ENCODE measurements around the gene ST7.

The ST7 gene

DNA sequence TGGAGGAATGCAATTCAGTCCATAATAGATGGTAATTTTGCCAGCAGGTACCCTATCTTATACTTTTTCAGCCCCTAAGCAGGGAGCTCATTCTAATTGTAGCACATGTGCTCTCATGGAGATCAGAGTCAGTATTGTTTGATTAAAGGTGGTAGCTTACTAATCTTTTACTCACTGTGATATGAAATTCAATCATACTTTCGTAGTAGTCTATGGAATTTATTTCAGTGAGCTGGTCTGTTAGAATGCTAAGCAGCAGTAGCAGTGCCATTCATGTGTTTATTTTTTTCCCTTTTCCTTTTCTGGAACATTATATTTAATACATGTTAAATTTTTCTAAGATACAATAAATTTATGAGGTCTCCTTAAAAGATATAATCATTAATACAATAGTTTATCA lies 109.0 kb downstream of the ST7 start:
- DNase-seq (ENCODE audit: low read depth in 1 of 2, low spot score in 1 of 2): no peak

DNA sequence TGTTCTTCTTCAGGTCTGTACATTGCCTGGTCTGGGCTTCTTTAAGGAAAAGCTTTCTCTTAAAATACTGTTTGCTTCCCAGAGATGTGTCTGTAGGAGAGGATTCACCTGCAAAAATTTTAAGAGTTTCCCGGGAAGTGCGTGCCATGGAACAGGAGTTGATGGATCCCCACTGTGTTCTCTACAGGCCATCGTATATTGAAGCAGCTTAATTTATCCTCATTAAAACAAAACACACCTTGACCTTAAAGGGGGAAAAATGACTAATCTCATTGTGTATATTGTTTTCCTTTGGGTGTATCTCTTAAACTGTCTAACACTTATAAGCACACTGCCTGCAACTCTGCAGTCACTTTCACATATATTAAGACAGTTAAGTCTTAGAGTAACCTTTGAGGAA lies 111.4 kb downstream of the ST7 start:
- no peak for DNase-seq (ENCODE audit: low read depth in 1 of 2, low spot score in 1 of 2)

DNA sequence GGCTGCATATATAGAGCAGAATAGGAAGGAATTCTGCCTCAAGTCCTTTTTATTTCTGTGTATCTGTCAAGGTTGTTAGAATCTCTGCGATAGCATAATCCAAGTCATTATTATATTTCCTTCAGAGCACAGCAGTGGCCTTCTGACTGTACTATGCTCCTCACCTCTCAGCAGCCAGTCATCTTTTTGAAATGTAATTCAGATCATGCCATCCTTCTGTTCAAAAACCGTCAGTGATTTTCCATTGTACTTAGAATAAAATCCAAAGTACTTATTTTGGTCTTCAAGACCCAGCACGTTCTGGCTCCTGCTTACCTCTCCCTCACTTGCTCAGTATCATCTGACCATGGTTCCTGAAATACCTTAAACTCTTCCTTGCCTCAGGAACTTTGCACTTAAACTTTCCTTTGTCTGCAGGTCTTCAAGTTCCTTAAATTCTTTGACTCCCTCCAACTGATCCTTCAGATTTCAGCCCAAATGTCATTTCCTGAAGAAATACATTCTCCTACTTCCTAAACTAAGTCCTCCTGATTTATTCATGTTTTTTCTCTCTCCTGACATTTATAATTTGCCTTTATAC lies 112.4 kb downstream of the ST7 start:
- no peak for DNase-seq (ENCODE audit: low read depth in 1 of 2, low spot score in 1 of 2)

DNA sequence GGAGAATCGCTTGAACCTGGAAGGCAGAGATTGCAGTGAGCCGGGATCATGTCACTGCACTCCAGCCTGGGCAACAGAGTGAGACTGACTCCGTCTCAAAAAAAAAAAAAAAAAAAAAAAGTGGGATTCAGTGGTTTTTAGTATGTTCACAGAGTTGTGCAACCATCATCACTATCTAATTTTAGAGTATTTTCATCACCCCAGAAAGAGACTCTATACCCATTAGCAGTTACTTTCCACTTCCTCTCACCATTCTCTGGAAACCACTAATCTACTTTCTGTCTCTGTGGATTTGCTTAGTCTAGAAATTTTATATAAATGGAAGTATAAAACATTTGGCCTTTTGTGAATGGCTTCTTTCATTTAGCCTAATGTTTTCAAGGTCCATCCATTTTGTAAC lies 113.4 kb downstream of the ST7 start:
- DNase-seq (ENCODE audit: low read depth in 1 of 2, low spot score in 1 of 2): no peak

DNA sequence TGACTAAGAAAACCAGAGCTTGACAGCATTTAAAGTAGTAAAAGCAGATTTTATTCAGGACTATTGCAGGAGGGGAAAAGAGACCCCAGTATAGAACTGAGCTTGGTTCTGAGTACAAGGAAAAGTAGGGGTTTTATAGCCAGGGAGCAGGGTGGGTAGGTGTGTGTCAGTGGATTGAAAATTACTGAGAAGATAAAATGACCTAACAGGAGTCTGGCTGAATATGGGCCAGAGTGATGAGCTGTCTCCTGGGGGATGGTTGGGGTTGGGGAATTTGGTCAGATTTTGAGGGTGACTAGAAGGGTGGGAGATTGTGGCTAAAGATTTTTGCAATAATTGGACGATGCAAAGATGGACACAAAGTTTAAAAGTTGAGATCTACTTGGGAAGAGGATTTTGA lies 114.0 kb downstream of the ST7 start:
- DNase-seq (ENCODE audit: low read depth in 1 of 2, low spot score in 1 of 2): no peak

DNA sequence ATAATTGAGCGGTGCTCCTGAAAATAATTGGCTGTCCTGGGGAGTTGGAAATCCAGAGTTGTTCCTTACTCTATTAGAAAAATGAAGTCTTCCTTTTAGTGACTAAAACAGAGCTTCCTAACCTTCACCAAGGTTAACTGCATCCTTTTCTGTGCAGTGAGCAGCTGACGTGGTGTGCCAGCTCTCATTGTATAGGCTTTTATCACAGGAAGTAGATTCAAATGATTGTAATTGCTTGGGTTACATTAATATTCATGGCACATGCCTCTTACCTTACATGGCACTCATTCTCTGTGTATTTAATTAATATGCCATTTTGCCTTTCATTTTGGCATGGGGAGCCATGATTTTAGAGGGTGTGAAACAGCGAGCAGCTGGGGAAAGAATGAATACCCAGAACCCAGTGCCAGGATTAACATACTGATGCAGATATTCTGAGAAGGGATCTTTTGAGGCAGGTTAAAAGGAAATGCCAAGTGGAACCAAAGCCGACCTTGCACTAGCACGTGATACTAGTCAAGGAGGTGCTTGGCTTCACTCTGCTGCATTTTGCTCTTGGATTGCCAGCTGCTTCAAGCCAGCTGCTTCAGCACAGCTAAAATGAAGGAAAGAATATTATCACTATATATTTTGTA lies 115.3 kb downstream of the ST7 start:
- no peak for DNase-seq (ENCODE audit: low read depth in 1 of 2, low spot score in 1 of 2)

DNA sequence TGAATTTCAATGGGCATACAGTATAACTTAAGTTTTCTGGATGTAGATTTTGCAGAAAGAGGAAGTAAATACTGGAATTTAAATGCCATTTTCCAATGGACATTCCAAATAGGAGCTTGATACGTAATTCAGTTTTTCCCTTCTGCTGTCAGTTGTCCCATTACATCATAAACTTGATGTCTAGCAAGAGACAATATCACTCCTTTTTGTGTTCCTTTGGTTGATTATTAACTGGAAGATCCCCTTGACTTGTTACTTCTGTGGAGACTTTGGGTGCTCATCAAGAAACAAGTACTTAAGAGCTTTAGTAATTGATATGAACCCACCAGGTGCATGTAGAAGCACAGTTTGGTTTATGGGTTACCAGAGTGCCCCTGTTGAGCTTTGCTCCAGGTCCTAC lies 116.1 kb downstream of the ST7 start:
- DNase-seq (ENCODE audit: low read depth in 1 of 2, low spot score in 1 of 2): no peak

DNA sequence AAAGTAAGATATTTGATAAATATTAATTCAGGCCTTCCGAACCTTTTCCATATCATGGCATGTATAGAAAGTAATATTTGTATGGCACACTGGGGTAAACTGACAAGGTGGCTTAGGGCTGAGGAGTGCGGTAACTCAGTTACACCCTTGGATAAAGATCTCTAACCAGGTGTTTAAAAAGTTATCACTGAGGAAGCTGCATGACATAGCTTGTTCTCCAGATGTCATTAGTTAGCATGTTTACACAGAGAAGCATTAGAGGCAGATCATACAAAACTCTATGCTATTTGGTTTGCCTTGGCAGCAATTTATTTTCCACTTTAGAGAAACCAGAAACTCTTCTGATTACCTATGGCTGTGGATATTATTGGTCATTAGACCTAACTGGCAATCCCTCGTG lies 118.2 kb downstream of the ST7 start:
- DNase-seq (ENCODE audit: low read depth in 1 of 2, low spot score in 1 of 2): no peak

DNA sequence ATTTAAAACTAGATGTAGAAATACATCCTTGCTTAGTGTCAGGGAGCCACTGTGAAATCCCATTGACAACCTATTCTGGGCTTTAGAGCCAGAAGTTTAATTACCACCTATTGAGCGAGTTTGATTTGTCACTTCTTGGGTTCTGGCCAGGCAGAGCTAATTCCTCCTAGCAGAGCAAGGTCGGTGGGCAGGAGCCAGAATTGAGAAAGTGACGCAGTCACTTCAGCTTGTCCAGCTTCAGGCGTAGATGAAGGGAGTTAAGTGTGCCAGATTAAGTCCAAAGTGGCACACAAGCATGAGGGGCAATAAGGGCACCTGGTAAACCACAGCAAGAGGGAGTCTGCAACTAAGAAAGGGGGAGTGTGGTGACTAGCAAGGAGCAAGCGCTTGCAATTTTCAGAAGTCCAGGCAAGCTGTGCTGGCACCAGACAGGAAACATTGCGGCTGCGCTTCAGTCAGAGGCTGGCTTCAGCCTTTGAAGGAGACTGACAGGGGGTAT lies 119.4 kb downstream of the ST7 start:
- DNase-seq (ENCODE audit: low read depth in 1 of 2, low spot score in 1 of 2): no peak

DNA sequence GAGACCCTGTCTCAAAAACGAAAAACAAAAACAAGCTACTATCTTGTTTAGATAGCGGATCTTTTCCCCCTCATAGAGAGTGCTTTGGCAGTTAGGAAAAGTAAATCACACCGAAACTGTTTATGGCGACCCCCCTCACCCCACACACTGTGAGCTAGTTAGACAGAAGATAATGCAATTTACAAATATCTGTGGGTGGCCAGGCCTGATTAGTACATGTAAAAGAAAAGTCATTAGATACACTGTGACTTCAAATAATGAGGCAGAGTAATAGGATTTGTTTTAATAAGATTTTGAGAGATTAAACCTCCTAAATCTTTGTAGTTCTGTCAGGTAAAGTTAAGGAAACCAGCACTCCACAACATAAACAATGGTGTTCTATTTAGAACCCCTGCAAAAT lies 121.1 kb downstream of the ST7 start:
- DNase-seq (ENCODE audit: low read depth in 1 of 2, low spot score in 1 of 2): no peak

DNA sequence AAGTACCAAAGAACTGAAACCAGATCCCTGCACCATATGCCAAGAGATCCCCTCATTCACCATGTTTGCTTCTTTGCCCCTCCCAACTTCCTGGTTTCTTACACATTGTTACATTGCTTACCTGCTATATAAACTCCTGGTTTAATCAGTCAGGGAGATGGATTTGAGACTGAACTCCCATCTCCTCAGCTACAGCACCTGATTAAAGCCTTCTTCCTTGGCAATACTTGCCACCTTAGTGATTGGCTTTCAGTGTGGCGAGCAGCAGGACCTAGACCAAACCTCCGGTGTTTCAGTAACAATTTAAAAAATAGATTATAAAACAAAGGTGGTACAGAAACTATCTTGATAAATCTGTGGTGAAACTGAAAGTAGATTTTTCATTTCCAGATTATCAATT lies 122.6 kb downstream of the ST7 start:
- DNase-seq (ENCODE audit: low read depth in 1 of 2, low spot score in 1 of 2): no peak

DNA sequence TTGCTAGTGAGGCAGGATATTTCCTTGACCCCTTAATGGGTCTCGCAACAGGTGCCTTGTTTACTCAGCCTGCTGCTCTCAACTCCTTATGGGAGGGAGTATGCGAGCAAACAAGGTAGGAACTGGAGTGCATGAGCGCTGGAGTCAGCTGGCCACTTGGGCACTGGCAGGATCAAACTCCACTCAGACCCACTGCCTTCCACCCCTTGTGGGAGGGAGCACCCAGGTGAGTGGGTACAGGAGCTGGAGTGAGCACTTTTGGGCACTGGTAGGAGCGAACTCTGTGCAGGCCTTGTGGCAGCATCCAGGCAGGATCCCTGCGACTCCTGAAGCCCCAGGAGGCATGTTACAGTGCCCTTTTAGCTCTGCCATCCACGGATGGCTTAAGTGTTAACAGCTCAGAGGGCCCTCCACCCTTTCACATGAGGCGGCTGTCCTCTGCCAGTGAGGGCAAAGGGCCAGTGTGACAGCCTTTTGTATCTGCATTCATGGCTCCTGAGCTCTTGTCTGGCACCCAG lies 123.2 kb downstream of the ST7 start:
- DNase-seq (ENCODE audit: low read depth in 1 of 2, low spot score in 1 of 2): no peak

DNA sequence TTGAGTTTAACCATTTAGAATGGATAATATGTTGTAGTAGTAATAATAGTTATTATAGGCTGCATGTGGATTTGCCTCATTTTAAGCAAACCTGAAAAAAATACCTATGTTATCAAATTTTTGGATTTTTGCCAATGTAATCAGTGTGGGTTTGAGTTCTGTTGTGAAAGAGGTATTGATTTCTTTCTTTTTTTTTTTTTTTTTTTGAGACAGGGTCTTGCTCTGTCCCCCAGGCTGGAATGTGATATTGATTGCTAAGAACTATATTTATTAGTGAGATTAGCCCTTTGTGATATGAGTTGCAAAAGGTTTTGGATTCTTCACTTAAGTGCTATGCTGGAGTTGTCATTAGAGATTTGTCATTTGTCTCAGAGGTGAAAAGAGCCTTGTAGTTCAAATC lies 124.4 kb downstream of the ST7 start:
- DNase-seq (ENCODE audit: low read depth in 1 of 2, low spot score in 1 of 2): no peak

DNA sequence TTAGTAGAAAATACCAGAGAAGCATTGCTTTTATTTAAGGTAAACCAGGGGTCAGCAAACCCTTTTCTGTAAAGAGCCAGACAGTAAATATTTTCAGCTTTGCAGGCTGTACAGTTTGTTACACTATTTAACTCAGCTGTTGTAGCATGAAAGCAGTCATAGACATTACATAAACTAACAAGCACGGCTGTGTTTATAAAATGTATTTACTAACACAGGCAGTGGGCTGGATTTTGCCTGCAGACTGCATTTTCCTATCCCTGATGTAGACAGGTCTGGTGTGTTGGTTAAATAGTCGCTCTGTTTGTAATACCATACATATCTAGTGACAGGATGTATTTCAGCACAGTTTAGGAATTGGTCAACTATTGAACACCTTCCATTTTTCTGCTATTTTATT lies 129.3 kb downstream of the ST7 start:
- no peak for DNase-seq (ENCODE audit: low read depth in 1 of 2, low spot score in 1 of 2)

DNA sequence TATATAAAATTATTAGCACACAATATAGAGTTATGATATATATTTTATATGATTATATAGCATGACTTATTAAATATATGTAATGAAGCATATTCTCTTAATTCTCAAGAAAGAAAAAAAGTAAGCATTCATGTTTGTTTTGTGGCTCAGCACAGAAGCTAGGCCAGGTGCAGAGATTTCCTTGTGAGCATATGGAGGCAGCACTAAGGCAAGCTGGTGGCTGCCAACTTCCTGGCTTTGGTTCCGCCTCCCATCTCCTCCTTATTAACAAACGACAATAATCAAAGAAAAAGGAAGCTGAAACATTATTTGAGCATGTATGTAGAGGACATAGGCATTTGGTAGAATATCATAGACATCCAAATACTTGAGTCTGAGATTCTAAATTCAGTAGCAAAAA lies 130.3 kb downstream of the ST7 start:
- no peak for DNase-seq (ENCODE audit: low read depth in 1 of 2, low spot score in 1 of 2)

DNA sequence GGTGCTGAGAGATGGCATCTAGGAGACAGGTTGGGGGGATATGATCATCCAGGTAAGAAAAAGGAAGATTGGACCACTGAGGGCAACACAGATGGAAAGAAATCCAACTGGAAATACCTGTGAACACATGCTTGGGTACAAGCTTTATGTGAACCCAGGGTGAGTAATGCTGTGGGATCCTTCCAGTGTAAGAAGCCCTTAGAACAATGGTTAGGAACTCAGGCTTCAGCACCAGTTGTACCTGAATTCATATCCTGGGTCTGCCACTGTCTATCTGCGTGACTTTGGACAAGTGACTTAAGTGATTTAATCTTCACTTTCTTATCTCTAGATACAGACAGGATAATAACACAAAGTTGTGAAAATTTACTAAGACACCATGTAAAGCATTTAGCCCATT lies 131.0 kb downstream of the ST7 start:
- no peak for DNase-seq (ENCODE audit: low read depth in 1 of 2, low spot score in 1 of 2)

DNA sequence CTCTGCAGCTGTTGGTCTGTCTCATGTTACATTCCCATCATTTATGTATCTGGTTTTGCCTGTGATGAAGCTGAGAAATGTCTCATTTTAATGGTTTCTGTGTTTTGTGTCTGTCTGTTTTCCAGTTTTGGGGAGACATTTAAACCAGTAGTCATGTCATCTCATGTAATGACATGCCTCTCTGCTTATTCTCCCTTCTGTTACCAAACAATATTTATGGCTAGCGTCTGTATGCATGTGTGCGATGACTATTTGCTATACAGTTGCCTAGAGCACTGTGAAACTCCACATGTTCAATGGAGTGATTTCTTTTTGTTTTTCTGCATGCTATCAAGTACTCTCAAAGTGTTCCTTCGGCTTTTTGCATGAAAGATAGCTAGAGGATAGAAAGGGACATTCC lies 132.0 kb downstream of the ST7 start:
- no peak for DNase-seq (ENCODE audit: low read depth in 1 of 2, low spot score in 1 of 2)

DNA sequence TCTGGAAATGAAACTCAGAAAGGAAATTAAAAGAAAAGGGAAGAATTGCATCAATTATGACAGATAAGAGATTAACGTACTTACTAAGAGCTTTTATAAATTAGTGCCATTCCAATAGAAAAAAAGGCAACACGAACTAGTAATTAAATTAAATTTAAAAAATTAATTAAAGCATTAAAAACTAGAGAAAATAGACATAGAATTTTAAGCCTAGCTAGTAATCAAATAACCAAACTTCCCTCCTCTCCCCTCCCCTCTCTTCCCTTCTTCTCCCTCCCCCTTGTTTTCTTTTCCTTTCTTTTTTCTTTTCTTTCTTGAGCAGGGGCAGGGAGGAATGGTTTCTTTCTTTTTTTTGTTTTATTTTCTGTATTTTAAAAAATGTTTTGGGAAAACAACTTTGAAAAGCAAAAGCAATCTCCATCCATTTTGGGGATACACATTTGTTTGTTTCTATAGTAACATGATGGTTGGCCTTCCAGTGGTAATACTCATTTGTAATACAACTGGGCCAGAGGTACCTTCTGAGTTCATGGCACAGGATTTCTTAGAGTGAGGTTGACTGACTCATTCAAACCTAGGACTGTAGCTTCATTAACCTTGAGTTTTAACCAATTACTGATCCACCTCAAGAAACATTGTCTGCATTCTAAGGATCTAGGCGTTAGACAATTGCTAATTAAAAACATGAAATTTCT lies 132.6 kb downstream of the ST7 start:
- no peak for DNase-seq (ENCODE audit: low read depth in 1 of 2, low spot score in 1 of 2)

DNA sequence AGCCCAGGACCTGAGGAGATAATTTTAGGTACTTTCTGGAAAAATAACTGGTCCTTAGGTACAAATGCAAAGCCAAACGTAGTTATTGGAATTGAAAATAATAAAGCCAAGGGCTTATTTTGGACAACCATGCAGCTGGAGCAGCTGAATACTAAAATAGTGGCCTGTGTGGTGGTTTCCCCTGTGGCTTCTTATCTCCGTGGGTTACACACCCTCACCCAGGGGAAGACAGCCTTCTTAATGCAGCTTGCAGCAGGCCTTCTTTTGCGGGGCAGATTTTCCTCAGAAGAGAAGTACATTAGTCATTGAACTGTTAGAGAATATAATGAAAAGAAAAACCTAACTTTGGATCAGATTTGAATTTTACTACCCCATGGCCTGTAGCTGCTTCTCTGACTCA lies 133.5 kb downstream of the ST7 start:
- DNase-seq (ENCODE audit: low read depth in 1 of 2, low spot score in 1 of 2): no peak

DNA sequence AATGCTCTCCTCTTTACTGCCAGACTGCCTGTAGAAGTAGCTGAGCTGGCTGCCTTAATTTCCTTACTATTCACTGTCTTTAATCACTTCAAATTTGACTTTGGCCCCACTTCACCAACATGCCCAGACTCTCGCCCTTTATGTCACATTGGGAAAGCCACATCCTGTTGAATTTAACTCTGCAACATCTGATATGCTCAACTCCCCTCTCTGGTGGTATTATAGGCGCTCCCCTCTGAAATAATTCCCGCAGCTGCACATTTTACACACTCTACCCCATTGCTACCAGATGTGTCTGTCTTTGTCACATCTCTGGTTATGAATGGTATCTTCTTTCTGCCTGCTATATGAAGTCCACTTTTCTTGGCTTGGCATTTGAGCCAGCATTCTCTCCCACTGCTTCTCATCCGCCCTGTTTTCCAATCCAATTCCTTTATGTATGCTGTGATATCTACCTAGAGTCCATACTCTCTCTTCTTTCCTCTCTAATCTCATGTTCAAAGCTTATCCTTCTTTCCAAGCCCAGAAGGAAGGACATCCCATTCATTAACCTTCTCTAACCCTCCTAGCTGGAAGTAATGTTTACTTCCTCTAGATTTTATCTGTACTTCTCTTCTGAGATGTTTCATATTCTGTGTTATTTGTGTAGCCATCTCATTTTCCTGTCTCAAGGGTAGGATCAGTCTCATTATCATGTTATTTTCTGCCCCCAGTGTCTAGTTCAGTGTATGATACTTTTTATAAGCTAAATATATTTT lies 134.5 kb downstream of the ST7 start:
- DNase-seq (ENCODE audit: low read depth in 1 of 2, low spot score in 1 of 2): no peak

DNA sequence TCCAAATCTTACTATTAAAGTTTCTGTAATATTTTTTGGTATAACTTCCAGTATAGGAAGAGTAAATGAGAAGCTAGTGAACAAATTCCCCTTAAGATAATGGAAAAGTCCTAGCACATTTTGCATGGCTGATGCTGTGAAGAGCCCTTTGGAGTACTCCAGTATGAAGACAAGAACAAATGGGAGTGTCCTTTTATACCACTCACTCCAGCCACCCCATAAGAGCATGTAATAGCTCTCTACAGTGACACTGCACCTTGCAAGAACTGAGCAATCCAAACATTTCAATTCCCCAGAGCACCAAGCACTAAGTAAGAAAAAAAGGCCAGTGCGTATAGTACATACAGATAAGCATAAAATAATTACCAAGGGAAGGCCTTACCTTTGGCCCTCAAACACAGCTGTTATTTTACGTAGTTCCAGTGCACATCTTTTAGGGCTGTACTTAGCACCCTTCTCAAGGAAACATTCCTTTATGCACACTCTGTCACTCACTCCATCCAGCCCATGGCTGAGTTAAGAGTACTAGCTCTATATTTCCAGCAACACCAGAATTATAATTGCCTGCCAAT lies 135.4 kb downstream of the ST7 start:
- DNase-seq (ENCODE audit: low read depth in 1 of 2, low spot score in 1 of 2): no peak

All from stimulated activated CD4-positive, alpha-beta T cell treated with anti-CD3 and anti-CD28 coated beads, Interleukin-15, amount 100 ng/mL, for 1 hour (primary cell).